H9 (cell line): ENCODE results near the gene BRAT1. TPM values are rescaled to one million over a fixed set of nuclear protein-coding genes. Genes with fewer than 3 reads are reported as not detected.
A peak's percentile ranks its signal among the peaks of the same experiment; 100 is the strongest.

Experiments
- DNase-seq: peaks from one replicate; pipeline ENCODE4 v3.0.0-alpha.2; 2017
- H2AFZ ChIP-seq: one replicate; pipeline ENCODE4 v1.6.1; 2013; ENCODE audit warnings: mild to moderate bottlenecking, low read length, control low read depth, moderate library complexity
- H2AK5ac ChIP-seq: 2 replicates; pipeline ENCODE4 v1.6.1; 2013; ENCODE audit warnings: low read length, control low read depth, mixed read lengths; ENCODE audit not compliant: insufficient read length
- H2BK120ac ChIP-seq: one replicate; pipeline ENCODE4 v1.6.1; 2013; ENCODE audit warnings: low read depth, mild to moderate bottlenecking, low read length, control low read depth, inconsistent platforms; ENCODE audit not compliant: poor library complexity, severe bottlenecking
- H2BK12ac ChIP-seq: 2 replicates; pipeline ENCODE4 v1.6.1; 2013; ENCODE audit warnings: low read length, control low read depth, mixed read lengths, low read depth; ENCODE audit not compliant: insufficient read length
- H2BK15ac ChIP-seq: 2 replicates; pipeline ENCODE4 v1.6.1; 2013; ENCODE audit warnings: low read depth, low read length, control low read depth
- H2BK20ac ChIP-seq: one replicate; pipeline ENCODE4 v1.6.1; 2013; ENCODE audit warnings: low read depth, mild to moderate bottlenecking, low read length, control low read depth, inconsistent platforms; ENCODE audit not compliant: poor library complexity, severe bottlenecking
- H2BK5ac ChIP-seq: 2 replicates; pipeline ENCODE4 v1.6.1; 2013; ENCODE audit warnings: low read length, control low read depth, mixed read lengths; ENCODE audit not compliant: insufficient read length
- H3K14ac ChIP-seq: 2 replicates; pipeline ENCODE4 v1.6.1; 2013; ENCODE audit warnings: low read length, control low read depth; ENCODE audit not compliant: insufficient read depth
- H3K18ac ChIP-seq: 2 replicates; pipeline ENCODE4 v1.6.1; 2013; ENCODE audit warnings: low read depth, mild to moderate bottlenecking, mixed read lengths, low read length, control low read depth; ENCODE audit not compliant: insufficient read length
- H3K23ac ChIP-seq: 2 replicates; pipeline ENCODE4 v1.6.1; 2013; ENCODE audit warnings: low read length, control low read depth, mixed read lengths, low read depth; ENCODE audit not compliant: insufficient read length
- H3K23me2 ChIP-seq: 2 replicates; pipeline ENCODE4 v1.6.1; 2013; ENCODE audit warnings: low read depth, mild to moderate bottlenecking, mixed read lengths, low read length, control low read depth; ENCODE audit not compliant: insufficient read length, poor library complexity, severe bottlenecking
- H3K27ac ChIP-seq: 2 replicates; pipeline ENCODE4 v1.5.1; 2013; ENCODE audit warnings: low read length, control low read depth, mixed read lengths, low read depth; ENCODE audit not compliant: insufficient read length
- H3K27me3 ChIP-seq: 2 replicates; pipeline ENCODE4 v1.6.1; 2013; ENCODE audit warnings: low read length, control low read depth, inconsistent platforms; ENCODE audit not compliant: insufficient read depth
- H3K4ac ChIP-seq: 2 replicates; pipeline ENCODE4 v1.6.1; 2013; ENCODE audit warnings: low read depth, mild to moderate bottlenecking, control low read depth, inconsistent platforms, low read length, moderate library complexity
- H3K4me1 ChIP-seq: 2 replicates; pipeline ENCODE4 v1.6.1; 2013; ENCODE audit warnings: low read length, control low read depth, inconsistent platforms; ENCODE audit not compliant: insufficient read depth
- H3K4me2 ChIP-seq: 2 replicates; pipeline ENCODE4 v1.6.1; 2013; ENCODE audit warnings: low read length, control low read depth, mixed read lengths; ENCODE audit not compliant: insufficient read length, insufficient read depth
- H3K56ac ChIP-seq: 2 replicates; pipeline ENCODE4 v1.6.1; 2013; ENCODE audit warnings: low read depth, mild to moderate bottlenecking, mixed read lengths, low read length, control low read depth; ENCODE audit not compliant: insufficient read length
- H3K79me1 ChIP-seq: 2 replicates; pipeline ENCODE4 v1.6.1; 2013; ENCODE audit warnings: low read depth, mild to moderate bottlenecking, moderate library complexity, low read length, control low read depth, inconsistent platforms; ENCODE audit not compliant: insufficient read depth, poor library complexity, severe bottlenecking
- H3K79me2 ChIP-seq: 2 replicates; pipeline ENCODE4 v1.6.1; 2013; ENCODE audit warnings: low read length, control low read depth, inconsistent platforms; ENCODE audit not compliant: insufficient read depth
- H3K9ac ChIP-seq: 2 replicates; pipeline ENCODE4 v1.6.1; 2013; ENCODE audit warnings: low read length, control low read depth, mixed read lengths; ENCODE audit not compliant: insufficient read length; ENCODE audit errors: extremely low read depth
- H3K9me3 ChIP-seq: one replicate; pipeline ENCODE4 v1.6.1; 2013; ENCODE audit warnings: low read depth, low read length, inconsistent platforms; ENCODE audit not compliant: control insufficient read depth
- H3T11ph ChIP-seq: one replicate; pipeline ENCODE4 v1.6.1; 2013; ENCODE audit warnings: mild to moderate bottlenecking, low read length, control low read depth, inconsistent platforms
- H4K20me1 ChIP-seq: one replicate; pipeline ENCODE4 v1.6.1; 2013; ENCODE audit not compliant: control insufficient read depth, insufficient read length, insufficient read depth
- H4K5ac ChIP-seq: 2 replicates; pipeline ENCODE4 v1.6.1; 2013; ENCODE audit warnings: low read depth, mild to moderate bottlenecking, mixed read lengths, low read length, control low read depth; ENCODE audit not compliant: insufficient read length
- H4K8ac ChIP-seq: replicated peaks from 2 replicates; pipeline ENCODE4 v1.6.1; 2013; ENCODE audit warnings: low read length, control low read depth, mixed read lengths, low read depth; ENCODE audit not compliant: insufficient read length
- H4K91ac ChIP-seq: 2 replicates; pipeline ENCODE4 v1.6.1; 2013; ENCODE audit warnings: low read depth, mild to moderate bottlenecking, moderate library complexity, mixed read lengths, low read length, control low read depth; ENCODE audit not compliant: insufficient read length
- H3K27ac Mint-ChIP-seq, 3 experiments: 2 replicates in 2 of 3; 3 replicates in 1 of 3; pipeline ENCODE4 v1.8.0; 2020 to 2021; ENCODE audit warnings: mixed read lengths in 3 of 3, mild to moderate bottlenecking in 1 of 3, moderate library complexity in 1 of 3
- H3K27me3 Mint-ChIP-seq: 2 replicates; pipeline ENCODE4 v1.8.0; 2021; ENCODE audit warnings: low read depth, mild to moderate bottlenecking, moderate library complexity, mixed read lengths
- H3K36me3 Mint-ChIP-seq, 3 experiments: 2 replicates in 2 of 3; 3 replicates in 1 of 3; pipeline ENCODE4 v1.8.0; 2020 to 2021; ENCODE audit warnings: low read depth in 3 of 3, mixed read lengths in 3 of 3; ENCODE audit not compliant: insufficient read depth in 1 of 3
- H3K4me1 Mint-ChIP-seq, 2 experiments: 2 replicates each; pipeline ENCODE4 v1.8.0; 2020; ENCODE audit warnings: mixed read lengths in 2 of 2
- H3K4me3 Mint-ChIP-seq, 2 experiments: 2 replicates in 1 of 2; 3 replicates in 1 of 2; pipeline ENCODE4 v1.8.0; 2020 to 2021; ENCODE audit warnings: mild to moderate bottlenecking in 2 of 2, mixed read lengths in 2 of 2, moderate library complexity in 1 of 2
- H3K9me3 Mint-ChIP-seq, 2 experiments: 2 replicates in 1 of 2; 3 replicates in 1 of 2; pipeline ENCODE4 v1.8.0; 2020; ENCODE audit warnings: mild to moderate bottlenecking in 2 of 2, mixed read lengths in 2 of 2, moderate library complexity in 1 of 2
- CTCF ChIP-seq: fragments of 200-600 bp; sonication (generic); conservative IDR thresholded peaks from 3 replicates; pipeline ENCODE4 v1.8.0; 2021; ENCODE audit warnings: antibody characterized with exemption, mild to moderate bottlenecking
- WGBS: extraction: QIAGEN DNeasy Blood & Tissue Kit; methylation state at CpG from one replicate; pipeline ENCODE4 v1.1.7; 2013; ENCODE audit warnings: missing lambda C conversion rate, low lambda C conversion rate, mixed read lengths; ENCODE audit not compliant: insufficient read length; ENCODE audit errors: extremely low coverage; 5-methylcytosine and 5-hydroxymethylcytosine counted together
- total RNA-seq: library from RNA; stranded (reverse); gene quantifications from 2 replicates; pipeline ENCODE4 v1.2.1, GENCODE V29; 2021

BRAT1 gene
- total RNA-seq, 1 experiment from 2014 or later = 41.2 TPM

- no peaks in the 10 kb centered on the region for H3K9me3 ChIP-seq
- H3K27me3 Mint-ChIP-seq = no peaks in the 10 kb centered on the region
- peak; percentile 62 for DNase-seq
- H3K9me3 Mint-ChIP-seq = no peaks in the 10 kb centered on the region
- peaks cover 0 to 5% (median 2%) of the 10 kb centered on the region in 3 experiments; a peak in 3 of 7 replicates for H3K36me3 Mint-ChIP-seq
- no peaks in the 10 kb centered on the region for H3K27me3 ChIP-seq
- H2BK120ac ChIP-seq = no peak overlapping the region
- no peak overlapping the region for H4K5ac ChIP-seq
- no peak overlapping the region for H2BK12ac ChIP-seq
- WGBS = no CpG with 5 or more reads among the region's 16 CpGs
- H3K4me1 Mint-ChIP-seq = peaks cover 9 to 15% of the 10 kb centered on the region in 2 experiments
- no peaks in the 10 kb centered on the region for H3K23me2 ChIP-seq
- no peaks in the 10 kb centered on the region for H3K4me1 ChIP-seq
- no peak overlapping the region for H3K4me2 ChIP-seq
- no peak overlapping the region for H3K4me3 Mint-ChIP-seq
- H2BK15ac ChIP-seq = no peak overlapping the region
- H3K56ac ChIP-seq = no peak overlapping the region
- H4K8ac ChIP-seq = no peak overlapping the region
- no peaks in the 10 kb centered on the region for H3K79me2 ChIP-seq
- no peak overlapping the region for H3K18ac ChIP-seq
- no peak overlapping the region for H2AK5ac ChIP-seq
- TF ChIP-seq CTCF = peak; percentile 75
- H3K79me1 ChIP-seq = no peaks in the 10 kb centered on the region
- no peak overlapping the region for H3K14ac ChIP-seq
- H3K9ac ChIP-seq = no peak overlapping the region
- H2BK5ac ChIP-seq = no peak overlapping the region
- no peaks in the 10 kb centered on the region for H4K20me1 ChIP-seq
- no peak overlapping the region for H2AFZ ChIP-seq
- no peak overlapping the region for H4K91ac ChIP-seq
- H3K27ac ChIP-seq = no peak overlapping the region
- H3K23ac ChIP-seq = no peak overlapping the region
- no peak overlapping the region for H3K27ac Mint-ChIP-seq
- H3T11ph ChIP-seq = no peak overlapping the region
- no peak overlapping the region for H2BK20ac ChIP-seq
- H3K4ac ChIP-seq = no peak overlapping the region
Observed at GRCh38 chr7:2567679-2568278, 12.5 kb upstream of the BRAT1 start.
